Putamen (tissue), 1 donor: ENCODE measurements around the gene PALM3.
A peak's percentile ranks its signal among the peaks of the same experiment; 100 is the strongest.
"Not testable (repeated sequence)": the region's sequence is repeated elsewhere in the genome, so short reads cannot be mapped to it uniquely, and the experiment has no call there.

Experiments used
- DNase-seq: peaks from one replicate; pipeline ENCODE4 v3.0.0-alpha.2; 2016; ENCODE audit warnings: low spot score

Gene PALM3

DNA sequence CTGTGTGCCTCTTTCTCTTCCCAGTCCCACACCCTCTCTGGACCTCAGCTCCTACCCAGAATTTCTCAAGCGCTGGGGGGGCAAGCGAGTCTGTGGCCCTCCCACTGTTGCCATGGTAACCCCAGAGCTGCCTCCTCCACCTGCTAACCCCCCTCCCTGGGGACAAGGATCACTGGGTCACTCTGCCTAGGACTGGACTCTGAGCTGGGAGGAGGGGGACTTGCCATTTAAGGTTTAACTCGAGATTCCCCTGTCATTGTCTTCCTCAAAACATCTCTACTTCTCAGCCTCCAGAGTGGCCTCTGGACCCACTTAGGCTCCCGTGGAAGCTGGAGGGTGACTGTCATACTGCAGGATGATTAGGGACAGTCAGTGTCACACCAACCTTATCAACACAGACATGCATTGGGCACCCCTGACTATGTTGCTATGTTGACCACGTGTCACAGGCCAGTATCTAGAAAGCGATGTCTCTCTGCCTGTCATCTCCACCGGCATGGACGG is 2.2 kb downstream of the PALM3 start:
- DNase-seq = no peak

DNA sequence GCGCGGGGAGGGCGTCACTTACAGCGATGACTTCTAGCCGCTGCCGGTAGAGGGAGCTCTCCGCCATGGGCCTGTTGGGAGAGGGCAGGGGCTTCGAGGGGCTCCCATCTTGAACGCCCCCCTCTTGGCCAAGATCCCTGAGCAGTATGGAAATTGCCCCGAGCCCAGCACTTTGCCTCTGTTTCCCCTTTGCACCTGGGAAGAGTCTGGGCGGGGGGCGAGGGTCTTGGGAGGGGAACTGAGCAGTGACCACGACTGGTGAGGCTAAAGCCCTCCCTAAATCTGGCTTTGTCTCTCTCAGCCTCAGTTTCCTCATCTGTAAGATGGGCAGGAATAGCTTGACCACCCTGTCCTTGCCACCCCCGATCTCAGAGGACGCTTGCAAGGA is 2.8 kb downstream of the PALM3 start:
- no peak for DNase-seq

DNA sequence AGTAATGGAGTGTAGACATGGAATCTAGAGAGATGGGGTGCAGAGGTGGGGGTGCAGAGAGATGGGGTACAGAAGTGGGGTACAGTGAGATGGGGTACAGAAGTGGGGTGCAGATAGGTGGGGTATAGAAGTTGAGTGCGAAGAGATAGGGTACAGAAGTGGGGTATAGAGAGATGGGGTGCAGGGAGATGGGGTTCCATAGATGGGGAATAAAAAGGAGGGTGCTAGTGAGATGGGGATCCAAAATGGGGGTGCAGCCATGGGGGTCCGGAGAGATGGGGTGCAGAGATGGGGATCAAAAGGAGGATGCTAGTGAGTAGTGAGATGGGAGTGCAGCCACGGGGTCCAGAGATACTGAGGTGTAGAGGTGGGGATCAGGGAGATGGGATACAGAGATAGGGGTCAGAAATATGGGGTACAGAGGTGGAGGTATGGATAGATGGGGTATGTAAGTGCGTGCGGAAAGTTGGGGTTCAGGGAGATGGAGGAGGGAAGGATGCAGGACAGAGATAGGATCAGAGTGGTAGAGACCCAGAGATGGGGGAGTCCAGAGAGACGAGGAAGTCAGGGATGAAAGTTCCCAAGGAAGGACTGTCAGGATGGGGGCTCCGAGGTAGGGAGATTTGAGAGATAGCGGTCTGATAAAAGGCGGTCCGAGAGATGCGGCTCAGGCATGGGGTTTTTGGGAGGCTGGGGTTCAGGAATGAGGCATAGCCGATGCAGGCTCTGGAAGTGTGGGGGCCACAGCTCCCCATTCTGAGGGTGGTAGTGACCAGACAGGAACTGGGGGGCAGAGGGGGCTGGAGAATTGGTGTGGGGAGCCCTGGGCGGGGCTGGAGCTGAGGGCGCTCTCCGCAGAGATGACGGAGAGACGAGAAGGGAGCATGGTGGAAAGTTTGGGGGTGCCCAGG is 3.4 kb downstream of the PALM3 start:
- DNase-seq = no peak

DNA sequence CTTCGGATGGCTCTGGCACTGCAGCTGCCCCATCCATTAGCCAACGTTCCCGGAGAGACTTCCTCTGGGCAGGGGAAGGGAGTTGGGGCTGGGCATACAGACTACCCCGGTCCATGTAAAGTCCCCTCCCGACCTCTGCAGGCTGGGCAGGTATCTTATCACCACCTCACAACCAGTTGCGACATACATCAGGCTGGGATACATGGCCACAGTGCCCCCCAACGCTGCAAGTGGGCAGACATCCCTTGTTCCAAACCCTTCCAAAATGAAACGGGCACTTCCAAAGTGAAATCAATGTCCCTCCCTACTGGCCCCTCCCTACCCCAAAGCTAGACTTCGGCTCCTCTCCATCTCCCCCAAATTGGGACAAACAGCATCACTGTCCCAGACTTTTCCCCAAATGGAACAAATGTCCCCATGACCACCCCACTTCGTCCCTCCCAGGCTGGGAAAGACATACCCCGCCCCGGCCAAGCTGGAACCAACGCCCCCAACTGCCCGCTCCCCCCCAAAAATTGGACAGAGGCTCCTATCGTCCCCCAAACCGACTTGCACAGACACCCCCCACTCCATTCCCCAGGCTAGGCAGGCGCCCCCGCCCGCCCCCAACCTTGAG is 5.0 kb downstream of the PALM3 start:
- no peak for DNase-seq

DNA sequence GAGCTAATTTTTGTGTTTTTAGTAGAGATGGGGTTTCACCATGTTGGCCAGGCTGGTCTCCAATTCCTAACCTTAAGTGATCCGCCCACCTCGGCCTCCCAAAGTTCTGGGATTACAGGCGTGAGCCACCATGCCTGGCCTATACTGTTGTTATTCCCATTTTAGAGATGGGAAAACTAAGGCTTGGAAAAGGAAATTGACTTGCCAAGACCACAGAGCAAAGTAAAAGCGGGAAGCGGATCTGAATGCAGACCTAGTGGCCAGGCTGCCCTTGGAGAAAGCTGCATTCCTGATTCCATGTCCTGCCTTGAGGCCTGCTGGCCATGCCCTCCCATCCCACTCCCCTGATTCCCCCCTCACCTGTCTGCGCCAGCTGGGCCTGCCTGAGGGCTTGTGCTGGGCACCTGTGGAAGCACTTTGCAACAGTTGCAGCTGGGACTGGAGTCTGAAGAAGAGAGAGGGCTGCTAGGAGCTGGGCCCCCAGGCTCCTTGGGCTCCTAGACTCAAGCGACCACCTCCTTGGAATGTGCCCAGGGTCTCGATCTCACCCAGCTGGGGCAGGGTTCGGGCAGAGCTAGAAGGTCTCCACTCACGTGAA is 5.7 kb downstream of the PALM3 start:
- no peak for DNase-seq

DNA sequence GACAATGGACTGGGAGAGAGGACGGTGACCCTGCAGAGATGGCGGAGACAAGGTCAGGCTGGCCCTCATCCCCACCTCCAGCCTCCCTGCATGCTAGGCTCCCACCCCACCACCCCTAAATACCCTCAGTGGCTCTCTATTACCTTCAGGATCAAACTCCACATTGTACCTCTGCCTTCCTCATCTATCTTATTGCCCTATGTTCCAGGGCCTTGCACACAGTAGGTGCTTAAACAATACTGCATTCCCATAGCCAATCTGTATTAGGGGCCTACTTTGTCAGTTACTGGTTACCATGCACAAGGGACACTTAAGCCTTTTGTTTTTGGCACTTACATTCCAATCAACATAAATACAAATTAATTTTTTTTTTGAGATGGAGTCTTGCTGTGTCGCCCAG is 6.5 kb downstream of the PALM3 start:
- no peak for DNase-seq

DNA sequence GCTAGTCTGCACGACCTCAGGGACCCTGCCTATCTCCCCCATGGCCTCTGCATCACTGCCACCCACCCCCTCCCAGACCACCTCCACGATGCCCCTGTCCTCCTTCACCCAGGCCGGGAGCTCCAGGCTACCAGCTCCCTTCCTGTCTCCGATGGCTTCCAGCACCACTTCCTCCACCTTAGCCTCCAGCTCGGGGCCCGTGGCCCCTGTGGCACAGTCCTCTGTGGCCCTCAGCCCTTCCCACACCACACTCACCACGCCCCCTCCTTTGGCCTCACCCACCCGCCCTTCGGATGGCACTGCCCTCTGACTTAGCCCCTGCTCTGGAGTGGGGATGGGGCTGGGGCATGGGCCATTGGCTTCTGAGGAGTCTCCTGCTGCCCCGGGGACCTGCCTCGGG is 7.2 kb downstream of the PALM3 start:
- DNase-seq = no peak

DNA sequence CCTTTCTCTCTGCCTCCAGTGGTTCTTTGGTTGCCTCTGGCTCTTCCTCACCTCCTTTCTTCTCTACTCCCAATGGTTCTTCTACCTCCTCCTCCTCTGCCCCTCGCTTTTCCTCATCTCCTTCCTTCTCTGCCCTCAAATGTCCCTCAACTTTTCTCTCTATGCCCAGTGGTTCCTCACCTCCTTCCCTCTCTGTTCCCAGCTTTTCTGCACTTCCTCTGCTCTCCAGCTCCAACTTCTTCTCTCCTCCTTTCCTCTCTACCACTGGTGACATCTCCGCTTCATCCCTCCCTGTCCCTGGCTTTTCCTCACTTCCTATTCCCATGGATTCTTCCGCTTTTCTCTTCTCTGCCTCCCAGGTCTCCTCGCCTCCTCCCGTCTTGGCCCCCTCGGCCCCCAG is 7.8 kb downstream of the PALM3 start:
- DNase-seq = no peak

DNA sequence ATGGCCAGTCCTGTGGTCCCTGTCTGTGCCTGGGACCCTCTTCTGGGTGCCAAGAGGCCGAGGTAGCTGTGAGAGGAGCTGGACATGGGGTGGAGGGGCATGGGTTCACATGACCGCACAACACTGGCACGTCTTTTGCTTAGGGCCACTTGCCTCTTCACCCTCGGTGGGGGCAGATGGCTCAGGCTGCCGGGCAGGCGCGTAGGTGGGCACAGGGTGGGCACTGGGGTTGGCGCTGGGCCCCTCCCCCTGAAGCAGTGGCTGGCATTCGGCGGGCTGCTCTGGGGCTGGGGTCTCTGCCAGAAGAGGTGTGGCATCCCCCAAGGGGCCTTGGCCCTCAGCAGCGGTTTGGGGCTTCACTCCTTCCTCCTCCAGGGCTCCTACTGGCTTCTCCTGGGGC is 8.4 kb downstream of the PALM3 start:
- DNase-seq = no peak

DNA sequence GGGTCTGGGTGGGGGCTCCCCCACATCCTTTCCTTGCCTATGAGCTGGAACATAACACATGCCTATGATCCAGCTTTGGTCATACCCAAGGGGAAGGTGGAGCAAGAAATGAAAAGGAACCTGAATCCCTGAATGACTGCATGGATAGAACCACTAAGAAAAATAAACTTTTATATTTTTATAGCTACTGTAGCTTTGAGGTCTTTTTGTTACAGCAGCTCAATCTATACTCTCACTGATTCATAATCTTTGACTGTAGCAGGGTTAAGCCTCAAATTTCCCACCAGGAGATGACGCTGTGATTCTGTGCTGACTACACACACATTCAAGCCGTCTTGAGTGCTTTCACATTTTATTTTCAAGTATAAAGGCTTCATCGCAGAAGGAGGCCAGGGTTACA is 8.8 kb downstream of the PALM3 start:
- no peak for DNase-seq

DNA sequence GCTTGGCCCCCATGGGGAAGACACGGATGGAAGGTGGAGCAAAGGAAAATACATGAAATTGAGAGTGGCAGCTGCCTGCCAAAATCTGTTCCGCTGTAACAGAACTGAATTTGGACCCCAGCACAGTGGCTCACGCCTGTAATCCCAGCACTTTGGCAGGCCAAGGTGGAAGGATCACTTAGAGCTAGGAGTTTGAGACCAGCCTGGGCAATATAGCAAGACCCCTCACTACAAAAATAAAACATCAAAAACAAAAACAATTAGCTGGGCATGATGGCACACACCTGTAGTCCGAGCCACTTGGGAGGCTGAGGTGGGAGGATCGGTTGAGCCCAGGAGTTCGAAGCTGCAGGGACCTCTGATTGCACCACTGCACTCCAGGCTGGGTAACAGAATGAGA is 9.4 kb downstream of the PALM3 start:
- DNase-seq = no peak

DNA sequence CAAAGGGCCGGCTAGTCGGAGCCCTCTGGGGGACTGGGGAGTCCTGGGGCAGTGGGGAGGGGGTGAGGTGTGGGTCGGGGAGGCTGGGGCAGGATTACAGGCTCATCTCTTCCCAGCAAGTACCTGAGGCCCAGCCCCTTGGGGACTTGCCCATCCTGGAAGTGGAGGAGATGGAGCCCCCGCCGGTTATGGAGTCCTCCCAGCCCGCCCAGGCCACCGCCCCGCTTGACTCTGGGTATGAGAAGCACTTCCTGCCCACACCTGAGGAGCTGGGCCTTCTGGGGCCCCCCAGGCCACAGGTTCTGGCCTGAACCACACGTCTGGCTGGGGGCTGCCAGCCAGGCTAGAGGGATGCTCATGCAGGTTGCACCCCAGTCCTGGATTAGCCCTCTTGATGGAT is 9.9 kb downstream of the PALM3 start:
- DNase-seq = no peak

DNA sequence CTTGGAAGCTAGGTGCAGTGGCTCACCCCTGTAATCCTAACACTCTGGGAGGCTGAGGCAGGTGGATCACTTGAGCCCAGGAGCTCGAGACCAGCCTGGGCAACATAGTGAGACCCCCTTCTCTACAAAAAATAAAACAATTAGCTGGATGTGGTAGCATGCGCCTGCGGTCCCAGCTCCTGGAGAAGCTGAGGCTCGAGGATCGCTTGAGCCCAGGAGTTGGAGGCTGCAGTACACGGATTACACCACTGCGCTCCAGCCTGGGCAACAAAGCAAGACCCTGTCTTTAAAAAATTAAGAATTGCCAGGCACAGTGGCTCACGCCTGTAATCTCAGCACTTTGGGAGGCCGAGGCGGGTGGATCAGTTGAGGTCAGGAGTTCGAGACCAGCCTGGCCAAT is 10.9 kb downstream of the PALM3 start:
- not testable (repeated sequence) for DNase-seq

DNA sequence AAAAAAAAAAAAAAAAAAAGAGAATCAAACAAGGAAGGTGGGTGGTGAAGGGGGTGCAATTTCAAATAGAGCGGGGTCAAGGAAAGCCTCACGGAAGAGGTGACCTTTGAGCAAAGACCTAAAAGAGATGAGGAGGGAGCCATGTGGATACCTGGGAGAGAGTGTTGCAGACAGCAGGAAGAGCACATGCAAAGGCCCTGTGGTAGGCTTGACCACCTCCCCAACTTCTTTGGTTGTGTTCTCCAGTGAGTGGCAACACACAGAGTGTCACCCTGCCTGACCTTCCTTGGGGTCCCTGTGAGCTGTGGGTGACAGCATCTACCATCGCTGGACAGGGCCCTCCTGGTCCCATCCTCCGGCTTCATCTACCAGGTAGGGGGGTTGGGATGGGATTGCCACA is 11.4 kb downstream of the PALM3 start:
- DNase-seq = no peak

DNA sequence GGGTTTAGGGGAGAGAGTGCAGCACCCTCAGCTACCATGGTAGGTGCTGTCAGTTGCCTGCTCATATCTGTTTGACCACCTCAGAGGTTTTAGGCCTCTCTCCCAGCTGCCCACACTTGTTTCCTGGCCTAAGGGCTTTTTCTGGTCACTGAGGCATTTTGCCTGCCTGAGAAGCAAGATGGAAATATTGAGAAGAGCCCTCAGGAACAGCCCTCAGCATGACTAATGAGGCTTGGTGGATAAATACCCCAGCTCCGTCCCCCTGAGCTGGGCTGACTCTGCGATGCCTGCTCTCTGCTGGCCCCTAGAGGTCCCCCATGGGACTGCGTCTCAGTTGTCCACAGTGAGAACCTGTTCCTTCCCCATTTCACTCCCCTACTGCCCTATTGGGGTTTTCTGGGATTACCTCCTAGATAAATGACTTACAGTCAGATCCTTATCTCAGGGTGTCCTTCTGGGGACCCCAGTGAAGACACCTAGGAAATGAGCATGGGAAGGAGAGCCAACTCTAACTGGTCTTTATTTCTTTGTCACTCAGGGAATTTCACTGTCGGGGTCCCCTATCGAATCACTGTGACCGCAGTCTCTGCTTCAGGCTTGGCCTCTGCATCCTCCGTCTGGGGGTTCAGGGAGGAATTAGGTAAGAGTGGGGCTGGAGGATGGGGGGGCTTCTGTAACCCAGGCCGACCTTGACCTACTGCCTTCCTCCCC is 13.3 kb downstream of the PALM3 start:
- no peak for DNase-seq

DNA sequence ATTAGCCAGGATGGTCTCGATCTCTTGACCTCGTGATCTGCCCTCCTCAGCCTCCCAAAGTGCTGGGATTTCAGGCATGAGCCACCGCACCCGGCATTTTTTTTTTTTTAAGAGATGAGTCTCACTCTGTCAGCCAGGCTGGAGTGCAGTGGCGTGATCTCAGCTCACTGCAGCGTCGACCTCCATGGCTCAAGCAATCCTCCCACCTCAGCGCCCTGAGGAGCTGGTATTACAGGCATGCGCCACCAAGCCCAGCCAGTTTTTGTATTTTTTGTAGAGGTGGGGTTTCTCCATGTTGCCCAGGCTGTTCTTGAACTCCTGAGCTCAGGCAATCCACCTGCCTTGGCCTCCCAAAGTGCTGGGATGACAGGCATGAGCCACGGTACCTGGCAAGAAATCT is 14.0 kb downstream of the PALM3 start:
- DNase-seq = not testable (repeated sequence)

DNA sequence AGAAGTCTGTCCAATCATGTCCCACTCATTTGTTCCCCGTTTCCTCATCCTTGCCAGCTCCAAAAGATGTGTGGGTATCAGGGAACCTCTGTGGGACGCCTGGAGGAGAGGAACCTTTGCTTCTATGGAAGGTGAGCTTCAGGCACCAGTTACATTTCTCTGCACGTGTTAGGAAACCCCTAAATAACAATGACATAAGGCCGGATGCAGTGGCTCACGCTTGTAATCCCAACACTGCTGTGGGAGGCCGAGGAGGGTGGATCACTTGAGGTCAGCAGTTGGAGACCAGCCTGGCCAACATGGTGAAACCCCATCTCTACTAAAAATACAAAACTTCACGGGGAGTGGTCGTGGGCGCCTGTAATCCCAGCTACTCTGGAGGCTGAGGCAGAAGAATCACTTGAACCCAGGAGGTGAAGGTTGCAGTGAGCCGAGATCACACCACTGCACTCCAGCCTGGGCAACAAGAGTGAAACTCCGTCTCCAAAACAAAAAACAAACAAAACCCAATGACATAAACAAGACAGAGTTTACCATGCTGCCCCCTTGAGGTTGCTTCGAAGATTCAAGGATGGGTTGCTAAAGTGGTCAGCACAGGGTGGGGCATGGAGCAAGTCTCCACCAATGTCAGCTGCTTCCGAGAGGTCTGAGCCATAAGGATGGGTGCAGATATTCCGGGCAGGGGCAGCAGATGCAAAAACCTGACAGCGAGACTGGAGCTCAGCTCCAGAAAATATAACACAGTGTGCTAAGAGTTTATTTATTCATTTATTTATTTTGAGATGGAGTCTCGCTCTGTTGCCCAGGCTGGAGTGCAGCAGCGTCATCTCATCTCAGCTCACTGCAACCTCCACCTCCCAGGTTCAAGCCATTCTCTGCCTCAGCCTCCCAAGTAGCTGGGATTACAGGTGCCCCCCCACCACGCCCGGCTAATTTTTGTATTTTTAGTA is 18.9 kb downstream of the PALM3 start:
- DNase-seq = peak; percentile 20

DNA sequence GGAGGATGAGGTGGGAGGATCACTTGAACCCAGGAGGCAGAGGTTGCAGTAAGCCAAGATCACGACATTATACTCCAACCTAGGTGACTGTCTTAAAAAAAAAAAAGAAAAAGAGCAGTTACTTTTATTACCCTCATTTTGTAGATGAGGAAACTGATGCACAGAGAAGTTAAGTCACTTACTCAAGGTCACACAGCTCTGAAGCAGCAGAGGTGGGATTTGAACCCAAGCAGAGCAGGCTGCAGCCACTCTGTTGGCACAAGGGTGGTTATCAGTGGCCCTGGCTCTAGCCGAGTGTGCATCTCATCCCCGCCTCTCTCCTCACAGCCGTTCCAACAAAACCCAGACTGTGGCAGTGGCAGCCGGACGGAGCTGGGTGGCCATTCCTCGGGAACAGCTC is 22.7 kb downstream of the PALM3 start:
- no peak for DNase-seq

DNA sequence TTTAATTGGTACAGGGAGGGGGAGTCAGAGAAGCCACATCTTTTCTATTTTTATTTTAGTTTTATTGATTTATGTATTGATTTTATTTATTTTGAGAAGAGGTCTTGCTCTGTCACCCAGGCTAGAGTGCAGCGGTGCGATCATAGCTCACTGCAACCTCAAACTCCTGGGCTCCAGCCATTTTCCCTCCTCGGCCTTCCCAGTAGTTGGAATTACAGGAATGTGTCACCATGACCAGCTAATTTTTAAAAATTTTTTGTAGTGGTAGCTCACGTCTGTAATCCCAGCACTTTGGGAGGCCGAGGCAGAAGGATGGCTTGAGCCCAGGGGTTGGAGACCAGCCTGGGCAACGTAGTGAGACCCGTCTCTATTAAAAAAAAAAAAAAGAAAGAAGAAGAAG is 26.2 kb downstream of the PALM3 start:
- no peak for DNase-seq

DNA sequence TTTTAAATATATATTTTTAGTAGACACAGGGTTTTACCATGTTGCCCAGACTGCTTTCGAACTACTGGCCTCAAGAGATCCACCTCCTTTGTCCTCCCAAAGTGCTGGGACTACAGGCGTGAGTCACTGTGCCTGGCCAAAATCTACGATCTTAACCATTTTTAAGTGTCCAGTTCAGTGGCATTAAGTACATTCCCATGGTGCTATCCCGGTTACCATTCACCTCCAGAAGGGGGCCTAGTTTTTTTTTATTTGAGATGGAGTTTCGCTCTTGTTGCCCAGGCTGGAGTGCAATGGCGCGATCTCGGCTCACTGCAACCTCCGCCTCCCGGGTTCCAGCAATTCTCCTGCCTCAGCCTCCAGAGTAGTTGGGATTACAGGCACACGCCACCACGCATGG is 26.7 kb downstream of the PALM3 start:
- DNase-seq = not testable (repeated sequence)

DNA sequence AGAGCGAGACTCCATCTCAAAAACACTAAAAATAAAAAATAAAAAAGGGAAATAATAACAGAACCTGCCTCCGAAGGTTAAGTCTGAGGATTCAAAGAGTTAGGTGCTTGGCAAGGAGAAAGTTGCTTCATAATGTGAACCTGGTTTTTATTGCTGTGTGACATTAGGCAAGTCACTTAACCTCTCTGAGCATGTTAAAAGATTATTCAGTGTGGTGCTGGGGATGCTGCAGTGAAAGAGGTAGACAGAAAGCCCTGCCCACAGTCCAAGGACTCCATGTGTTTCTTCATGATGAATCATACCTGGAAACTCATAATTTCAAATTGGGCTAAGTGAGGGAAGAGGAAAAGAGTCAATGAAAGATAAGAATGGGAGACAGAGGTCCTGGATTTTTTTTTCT is 27.9 kb downstream of the PALM3 start:
- no peak for DNase-seq
